Loucy (cell line): ENCODE results near the gene ZNF692.

Experiments used
- H2AFZ ChIP-seq: fragments of 200-600 bp; sonication (generic); 2 replicates; pipeline ENCODE4 v1.6.0; 2016; ENCODE audit warnings: antibody characterized with exemption, mild to moderate bottlenecking, low read length, moderate library complexity
- H3F3A ChIP-seq: fragments of 200-600 bp; 2 replicates; pipeline ENCODE4 v1.6.0; 2016; ENCODE audit warnings: antibody characterized with exemption, low read depth, mild to moderate bottlenecking
- H3K27me3 ChIP-seq: fragments of 200-600 bp; sonication (generic); 2 replicates; pipeline ENCODE4 v1.6.1; 2014; ENCODE audit warnings: low read length, mild to moderate bottlenecking; ENCODE audit not compliant: insufficient read depth, poor library complexity, severe bottlenecking
- H3K36me3 ChIP-seq: fragments of 200-600 bp; sonication (generic); 2 replicates; pipeline ENCODE4 v1.6.1; 2016; ENCODE audit warnings: low read length; ENCODE audit not compliant: insufficient read depth
- H3K4me1 ChIP-seq: fragments of 200-600 bp; sonication (generic); 2 replicates; pipeline ENCODE4 v1.5.1; 2014; ENCODE audit warnings: low read length, mild to moderate bottlenecking; ENCODE audit not compliant: insufficient read depth, poor library complexity, severe bottlenecking
- H3K4me2 ChIP-seq: fragments of 200-600 bp; sonication (generic); 2 replicates; pipeline ENCODE4 v1.6.0; 2014; ENCODE audit warnings: antibody characterized with exemption, low read length, low read depth, mild to moderate bottlenecking; ENCODE audit not compliant: poor library complexity, severe bottlenecking
- H3K4me3 ChIP-seq: fragments of 200-600 bp; sonication (generic); 2 replicates; pipeline ENCODE4 v1.5.1; 2014; ENCODE audit warnings: low read length, mild to moderate bottlenecking, mixed read lengths; ENCODE audit not compliant: poor library complexity, severe bottlenecking
- H3K79me2 ChIP-seq: fragments of 200-600 bp; sonication (generic); 2 replicates; pipeline ENCODE4 v1.6.1; 2014; ENCODE audit warnings: low read length; ENCODE audit not compliant: insufficient read depth
- H3K9ac ChIP-seq: fragments of 200-600 bp; sonication (generic); 2 replicates; pipeline ENCODE4 v1.6.0; 2014; ENCODE audit warnings: mild to moderate bottlenecking, low read depth, low read length, moderate library complexity; ENCODE audit not compliant: poor library complexity, severe bottlenecking
- H3K9me2 ChIP-seq: fragments of 200-600 bp; sonication (generic); replicated peaks from 2 replicates; pipeline ENCODE4 v1.6.1; 2016; ENCODE audit warnings: low read depth, low read length, mixed read lengths
- H3K9me3 ChIP-seq: fragments of 200-600 bp; sonication (generic); 2 replicates; pipeline ENCODE4 v1.6.1; 2014; ENCODE audit warnings: mild to moderate bottlenecking, antibody characterized with exemption, low read length, low read depth; ENCODE audit not compliant: insufficient read depth
- H4K20me1 ChIP-seq: fragments of 200-600 bp; sonication (generic); 2 replicates; pipeline ENCODE4 v1.6.0; 2014; ENCODE audit warnings: antibody characterized with exemption, low read length, mild to moderate bottlenecking; ENCODE audit not compliant: insufficient read depth, poor library complexity, severe bottlenecking
- CTCF ChIP-seq: fragments of 200-600 bp; sonication (generic); conservative IDR thresholded peaks from 2 replicates; pipeline ENCODE4 v1.5.1; 2014; ENCODE audit warnings: mild to moderate bottlenecking, antibody characterized with exemption, low read length
- EZH2phosphoT487 ChIP-seq: fragments of 200-600 bp; IDR thresholded peaks from 2 replicates; pipeline ENCODE4 v1.6.1; 2018; ENCODE audit warnings: antibody characterized with exemption, mild to moderate bottlenecking, moderate library complexity, borderline replicate concordance

Gene ZNF692

GRCh38 chr1:248825136-248825535 lies 33.7 kb downstream of the ZNF692 start:
- no peaks in the 10 kb centered on the region for H3F3A ChIP-seq
- peaks cover 15% of the 10 kb centered on the region for H4K20me1 ChIP-seq
- H3K79me2 ChIP-seq, result peaks cover 54% of the 10 kb centered on the region

GRCh38 chr1:248824701-248825100 lies 34.2 kb downstream of the ZNF692 start:
- peaks cover 56% of the 10 kb centered on the region for H3K79me2 ChIP-seq
- peaks cover 58% of the 10 kb centered on the region for H3K4me1 ChIP-seq
- H3K4me3 ChIP-seq, result peak overlapping the region; percentile 95
- no peaks in the 10 kb centered on the region for H3F3A ChIP-seq
- H2AFZ ChIP-seq, result no peak overlapping the region
- no peaks in the 10 kb centered on the region for H3K36me3 ChIP-seq
- no peaks in the 10 kb centered on the region for H3K27me3 ChIP-seq
- TF ChIP-seq CTCF (no peak), EZH2phosphoT487 (no peak)
- no peaks in the 10 kb centered on the region for H3K9me2 ChIP-seq
- peaks cover 15% of the 10 kb centered on the region for H4K20me1 ChIP-seq
- H3K9ac ChIP-seq, result peak overlapping the region; percentile 93
- no peaks in the 10 kb centered on the region for H3K9me3 ChIP-seq
- peak overlapping the region; percentile 94 for H3K4me2 ChIP-seq

More at GRCh38 chr1:248825136-248825535, 33.7 kb downstream of the ZNF692 start:
- H3K36me3 ChIP-seq, result no peaks in the 10 kb centered on the region
- peak overlapping the region; percentile 93 for H3K9ac ChIP-seq
- H3K4me3 ChIP-seq, result peak overlapping the region; percentile 95
- no peaks in the 10 kb centered on the region for H3K9me3 ChIP-seq
- H3K27me3 ChIP-seq, result no peaks in the 10 kb centered on the region
- peak overlapping the region; percentile 94 for H3K4me2 ChIP-seq
- H3K4me1 ChIP-seq, result peaks cover 56% of the 10 kb centered on the region
- TF ChIP-seq EZH2phosphoT487 (no peak), CTCF (no peak)
- no peaks in the 10 kb centered on the region for H3K9me2 ChIP-seq
- peak overlapping the region; percentile 94 for H2AFZ ChIP-seq

GRCh38 chr1:248824301-248824700 lies 34.6 kb downstream of the ZNF692 start:
- Histone ChIP-seq H3F3A (no peaks in the 10 kb centered on the region), H3K4me1 (peaks cover 60% of the 10 kb centered on the region), H3K4me2 (peak overlapping the region; percentile 94), H3K79me2 (peaks cover 60% of the 10 kb centered on the region), H3K9me2 (no peaks in the 10 kb centered on the region), H2AFZ (no peak overlapping the region), H3K4me3 (peak overlapping the region; percentile 95), H3K9me3 (no peaks in the 10 kb centered on the region), H4K20me1 (peaks cover 15% of the 10 kb centered on the region), H3K36me3 (no peaks in the 10 kb centered on the region), H3K27me3 (no peaks in the 10 kb centered on the region), H3K9ac (peak overlapping the region; percentile 93)
- no peak for TF ChIP-seq CTCF
- no peak for TF ChIP-seq EZH2phosphoT487
